Central memory CD4-positive, alpha-beta T cell (primary cell): ENCODE measurements around the gene PDGFA.
"Not testable (repeated sequence)": the region's sequence is repeated elsewhere in the genome, so short reads cannot be mapped to it uniquely, and the experiment has no call there.

Experiments
- DNase-seq: peaks from one replicate; pipeline ENCODE4 v3.0.0; 2022

The PDGFA gene

DNA sequence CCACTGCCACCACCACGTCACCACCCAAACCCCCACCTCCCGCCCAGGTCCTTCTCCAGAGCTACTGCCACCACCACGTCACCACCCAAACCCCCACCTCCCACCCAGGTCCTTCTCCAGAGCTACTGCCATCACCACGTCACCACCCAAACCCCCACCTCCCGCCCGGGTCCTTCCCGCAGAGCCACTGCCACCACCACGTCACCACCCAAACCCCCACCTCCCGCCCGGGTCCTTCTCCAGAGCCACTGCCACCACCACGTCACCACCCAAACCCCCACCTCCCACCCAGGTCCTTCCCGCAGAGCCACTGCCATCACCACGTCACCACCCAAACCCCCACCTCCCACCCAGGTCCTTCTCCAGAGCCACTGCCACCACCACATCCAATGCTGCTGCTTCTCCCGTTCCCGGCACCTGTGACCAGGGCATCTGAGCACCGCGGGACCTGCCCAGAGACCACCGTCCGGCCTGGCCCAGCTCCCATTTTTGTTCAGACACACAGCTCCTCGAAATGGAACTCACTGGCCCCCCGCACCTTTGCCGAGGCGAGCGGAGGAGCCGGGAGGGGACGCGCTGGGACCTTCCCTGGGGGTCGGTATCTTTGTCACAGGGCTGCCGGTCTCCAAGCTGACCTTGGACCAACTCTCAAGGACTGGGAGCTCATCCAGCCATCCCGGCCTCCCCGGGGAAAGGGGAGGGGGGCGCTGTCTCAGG lies 32.7 kb upstream of the PDGFA start:
- not testable (repeated sequence) for DNase-seq

DNA sequence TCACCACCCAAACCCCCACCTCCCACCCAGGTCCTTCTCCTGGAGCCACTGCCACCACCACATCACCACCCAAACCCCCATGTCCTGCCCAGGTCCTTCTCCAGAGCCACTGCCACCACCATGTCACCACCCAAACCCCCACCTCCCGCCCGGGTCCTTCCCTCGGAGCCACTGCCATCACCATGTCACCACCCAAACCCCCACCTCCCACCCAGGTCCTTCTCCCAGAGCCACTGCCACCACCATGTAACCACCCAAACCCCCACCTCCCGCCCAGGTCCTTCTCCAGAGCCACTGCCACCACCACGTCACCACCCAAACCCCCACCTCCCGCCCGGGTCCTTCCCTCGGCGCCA lies 31.9 kb upstream of the PDGFA start:
- not testable (repeated sequence) for DNase-seq

DNA sequence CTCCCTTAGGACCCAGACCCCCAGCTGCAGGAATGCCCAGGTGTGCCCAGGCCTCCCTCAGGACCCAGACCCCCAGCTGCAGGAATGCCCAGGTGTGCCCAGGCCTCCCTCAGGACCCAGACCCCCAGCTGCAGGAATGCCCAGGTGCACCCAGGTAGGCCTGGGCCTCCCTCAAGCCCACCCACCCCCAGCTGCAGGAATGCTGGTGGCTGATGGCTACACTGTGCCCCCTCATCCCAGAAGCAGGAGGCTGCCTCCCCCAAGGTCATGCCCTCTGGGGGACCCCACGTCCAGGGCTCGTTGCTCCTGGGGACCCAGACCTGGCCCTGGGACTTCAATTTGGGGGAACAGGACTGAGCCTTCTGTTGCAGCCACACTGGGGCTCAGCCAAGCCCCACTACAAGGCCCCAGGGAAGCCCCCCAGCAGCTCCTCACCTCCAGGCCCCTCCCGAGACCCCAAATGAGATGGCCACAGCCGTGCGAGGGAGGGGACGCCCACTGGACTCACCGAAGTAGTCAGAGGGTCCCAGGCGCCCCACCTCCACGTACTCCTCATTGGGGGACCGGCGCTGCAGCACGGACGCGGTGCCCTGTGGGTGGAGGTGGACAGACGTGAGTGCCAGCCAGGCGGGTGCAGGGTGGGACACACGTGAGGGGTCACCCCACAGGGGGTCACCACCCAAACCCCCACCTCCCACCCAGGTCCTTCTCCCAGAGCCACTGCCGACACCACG lies 31.4 kb upstream of the PDGFA start:
- DNase-seq: no peak

DNA sequence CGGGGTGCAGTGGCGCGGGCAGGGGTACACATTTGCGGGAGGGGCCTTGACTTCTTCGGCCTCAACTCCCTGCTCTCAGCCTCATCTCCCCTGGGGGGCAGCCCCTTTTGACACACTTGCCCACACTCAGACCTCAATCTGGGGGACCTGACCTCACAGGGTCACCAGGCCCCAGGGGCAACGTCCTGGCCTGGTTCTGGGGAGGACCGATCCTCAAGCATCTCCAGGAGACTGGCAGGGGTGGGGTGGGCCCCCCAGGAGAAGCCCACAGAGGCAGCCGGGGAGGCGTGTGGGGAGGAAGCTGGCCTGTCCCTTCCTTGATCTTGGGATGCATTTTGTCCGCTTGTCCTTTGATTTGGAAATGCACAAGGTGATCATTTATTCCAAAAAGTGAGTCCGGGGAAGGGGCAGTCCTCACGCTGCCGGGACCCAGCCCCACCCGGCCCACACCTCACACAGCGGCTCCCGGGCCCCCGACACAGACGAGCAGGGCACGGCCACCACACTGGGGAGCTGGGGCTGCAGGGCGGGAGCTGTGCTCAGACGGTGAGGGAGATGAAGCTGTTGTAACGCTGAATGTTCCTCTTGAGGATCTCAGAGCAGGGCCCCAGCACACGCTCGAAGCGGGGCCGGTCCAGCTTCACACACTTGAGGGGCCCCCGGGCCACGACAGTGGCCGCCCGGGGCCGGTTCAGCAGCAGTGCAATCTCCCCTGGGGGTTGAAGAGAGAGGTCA lies 30.4 kb upstream of the PDGFA start:
- DNase-seq: no peak

DNA sequence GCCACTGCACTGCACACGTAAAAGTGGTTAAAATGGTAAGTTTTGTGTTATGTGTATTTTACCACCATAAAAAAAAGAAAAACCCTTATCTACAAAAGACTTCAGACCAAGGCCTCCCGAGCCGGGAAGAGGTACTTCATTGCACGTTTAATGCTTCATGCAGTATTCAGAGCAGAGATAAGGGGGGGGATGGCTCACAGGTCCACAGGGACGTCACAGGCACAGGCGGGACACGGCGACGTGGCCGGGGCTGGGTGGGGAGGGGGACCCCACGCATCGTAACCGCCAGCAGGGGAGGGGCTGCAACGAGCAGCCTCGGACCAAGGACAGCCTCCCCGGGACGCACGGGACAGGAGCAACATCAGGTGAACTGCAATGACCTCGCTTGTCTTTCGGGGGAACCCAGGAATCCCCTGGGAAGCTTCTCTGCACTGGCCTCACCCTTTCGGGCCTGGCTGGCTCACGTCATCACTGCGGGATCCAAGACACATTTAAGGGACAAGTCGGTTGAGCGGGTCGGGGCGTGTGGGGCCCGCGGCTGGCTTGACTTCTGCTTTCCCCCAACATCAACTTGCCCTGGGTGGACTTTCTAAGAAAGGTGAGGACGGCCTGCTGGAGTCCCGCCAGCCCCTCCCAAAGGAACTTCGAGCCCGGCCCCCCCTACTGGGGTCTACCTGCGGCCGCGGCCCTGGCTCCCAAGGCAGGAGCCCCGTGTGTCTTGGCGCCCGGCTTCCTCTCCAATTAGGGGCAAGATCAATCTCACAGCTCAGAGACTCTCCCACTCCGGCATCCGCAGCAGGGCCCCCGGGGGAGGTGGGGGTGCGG lies 29.6 kb upstream of the PDGFA start:
- no peak for DNase-seq

DNA sequence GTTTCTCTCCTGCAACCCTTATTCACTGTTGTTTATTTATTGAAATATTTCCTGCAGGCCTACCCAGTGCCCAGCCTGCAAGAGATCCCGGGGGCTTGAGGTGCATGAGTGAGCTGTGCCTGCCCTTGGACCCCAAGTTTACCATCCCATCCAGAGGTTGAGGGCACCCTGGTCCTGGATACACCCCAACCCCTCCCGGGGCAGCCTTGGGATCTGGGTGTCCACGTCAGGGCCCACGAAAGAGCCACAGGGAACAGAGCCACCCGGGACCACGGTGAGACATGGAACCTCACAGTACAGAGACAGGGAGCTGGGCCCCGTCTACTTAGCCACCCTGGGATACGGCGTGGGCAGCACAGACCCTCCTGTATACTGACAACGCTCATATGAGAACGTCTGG lies 28.8 kb upstream of the PDGFA start:
- DNase-seq: no peak

DNA sequence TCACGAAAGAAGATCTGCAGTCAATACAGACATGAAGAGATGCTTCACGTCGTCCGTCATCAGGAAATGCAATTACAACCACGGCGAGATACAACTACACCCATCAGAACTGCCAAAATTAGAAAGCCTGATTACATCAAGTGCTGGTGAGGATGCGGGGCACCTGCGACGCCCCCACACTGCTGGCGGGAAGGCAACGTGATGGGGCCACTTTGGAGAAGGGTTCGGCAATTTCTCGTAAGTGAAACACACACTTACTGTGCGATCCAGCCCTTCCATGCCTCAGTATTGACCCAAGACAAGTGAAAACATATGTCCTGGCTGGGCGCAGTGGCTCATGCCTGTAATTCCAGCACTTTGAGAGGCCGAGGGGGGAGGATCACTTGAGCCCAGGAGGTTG lies 25.8 kb upstream of the PDGFA start:
- DNase-seq: no peak

DNA sequence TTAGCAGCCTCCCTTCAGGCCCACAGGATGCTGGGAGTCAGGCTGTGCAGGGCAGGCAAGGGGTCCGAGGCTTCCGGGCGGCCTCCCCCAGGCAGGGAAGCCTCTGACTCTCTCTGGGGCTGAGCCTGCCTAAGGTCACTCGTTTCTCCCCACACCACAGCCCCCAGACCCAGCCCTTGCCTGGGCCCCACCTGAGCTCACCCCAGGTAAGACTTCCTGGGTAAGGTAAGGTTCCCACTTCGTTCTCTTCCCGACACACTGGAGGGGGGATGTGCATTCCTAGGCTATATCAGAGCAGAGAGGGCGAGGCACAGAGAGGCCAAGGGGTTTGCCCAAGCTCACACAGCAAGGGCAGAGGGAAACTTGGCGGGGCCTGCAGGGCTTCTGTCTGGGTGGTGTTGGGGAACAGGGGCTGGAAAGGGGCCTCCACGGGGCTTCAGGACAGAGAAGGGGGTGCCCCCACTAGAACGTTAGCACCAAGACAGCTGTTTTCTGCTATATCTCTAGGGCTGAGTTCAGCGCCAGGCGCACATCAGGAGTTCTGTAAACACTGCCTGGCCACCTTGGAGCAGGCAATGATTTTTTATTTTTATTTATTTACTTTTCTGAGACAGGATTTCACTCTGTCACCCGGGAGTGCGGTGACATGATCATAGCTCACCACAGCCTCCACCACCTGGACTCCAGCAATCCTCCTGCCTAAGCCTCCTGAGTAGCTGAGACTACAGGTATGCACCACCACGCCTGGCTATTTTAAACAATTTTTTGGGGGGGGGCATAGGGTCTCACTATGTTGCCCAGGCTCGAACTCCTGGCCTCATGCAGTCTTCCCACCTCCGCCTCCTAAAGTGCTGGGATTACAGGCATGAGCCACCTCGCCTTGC lies 24.9 kb upstream of the PDGFA start:
- DNase-seq: no peak

DNA sequence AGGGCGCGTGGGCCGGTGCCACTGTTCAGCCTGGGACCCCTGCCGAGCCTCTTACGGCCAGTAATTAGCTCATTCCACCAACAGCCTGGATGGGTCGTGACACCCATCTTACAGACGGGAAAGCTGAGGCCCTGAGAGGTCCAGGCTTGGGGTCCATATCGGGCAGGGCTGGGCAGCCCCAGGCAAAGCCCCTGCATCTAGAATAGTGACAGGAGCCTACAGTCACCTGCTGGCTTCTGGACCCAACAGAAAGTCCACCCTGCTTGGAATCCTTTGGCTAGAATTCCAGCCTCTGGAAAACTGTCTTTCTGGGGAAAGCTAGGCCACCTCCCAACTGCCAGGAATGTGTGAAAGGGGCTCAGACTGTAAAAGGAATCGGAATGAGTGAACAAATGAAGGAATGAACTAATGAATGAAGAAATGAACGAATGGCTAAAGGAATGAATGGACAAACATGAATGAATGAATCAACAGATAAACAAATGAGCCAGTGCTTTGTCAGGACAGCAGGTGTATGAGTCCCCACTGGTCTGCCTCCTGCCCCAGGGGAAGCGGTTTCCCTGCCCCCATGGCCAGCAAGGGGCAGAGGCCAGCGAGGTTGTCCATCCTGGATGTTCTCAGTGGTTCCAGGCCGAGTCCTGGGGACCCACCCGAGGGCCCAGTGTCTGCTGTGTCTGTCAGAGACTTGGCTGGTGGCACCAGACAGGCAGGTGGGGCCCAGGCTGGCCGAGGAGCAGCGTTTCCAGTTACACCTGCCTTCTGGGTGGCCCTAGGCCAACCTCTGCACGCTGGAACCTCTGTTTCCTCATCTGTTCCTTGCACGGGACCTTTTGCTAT lies 24.1 kb upstream of the PDGFA start:
- no peak for DNase-seq

DNA sequence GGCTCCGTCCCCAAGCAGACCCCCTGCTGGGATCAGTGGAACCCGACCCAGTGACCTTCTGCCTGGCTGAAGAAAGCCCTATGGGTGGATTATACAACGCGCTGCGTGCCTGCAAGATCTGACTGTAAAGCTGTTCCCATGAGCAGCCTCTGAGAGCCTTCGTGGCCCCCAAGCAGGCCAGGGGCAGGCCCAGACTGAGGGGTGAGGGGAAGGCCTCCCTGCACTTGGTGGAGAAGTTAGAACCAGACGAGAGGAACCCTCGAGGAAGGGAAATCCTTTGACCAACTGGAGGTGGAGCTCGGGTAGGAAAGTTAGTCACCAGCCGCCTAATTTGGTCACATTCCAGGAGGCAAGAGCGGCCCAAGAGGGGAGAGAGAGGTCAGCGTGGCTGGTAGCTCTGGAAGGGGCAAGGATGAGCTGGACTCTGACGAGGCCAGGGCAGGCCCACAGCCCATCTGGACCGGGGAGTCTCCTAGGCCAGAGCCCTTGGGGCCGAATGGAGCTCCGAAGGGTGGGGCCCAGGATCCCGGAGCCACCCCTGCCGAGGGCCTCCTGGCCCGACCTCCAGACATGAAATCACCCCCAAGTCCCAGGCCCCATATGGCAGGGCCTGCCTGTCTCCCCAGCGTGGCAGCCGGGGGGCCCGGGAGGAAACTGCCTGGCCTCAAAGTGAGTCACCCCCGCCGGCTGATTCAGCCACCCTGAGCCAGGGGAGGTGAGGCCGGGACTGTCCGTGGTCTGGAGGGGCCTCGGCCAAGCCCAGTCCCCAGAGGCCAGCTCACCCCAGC lies 23.3 kb upstream of the PDGFA start:
- DNase-seq: no peak

DNA sequence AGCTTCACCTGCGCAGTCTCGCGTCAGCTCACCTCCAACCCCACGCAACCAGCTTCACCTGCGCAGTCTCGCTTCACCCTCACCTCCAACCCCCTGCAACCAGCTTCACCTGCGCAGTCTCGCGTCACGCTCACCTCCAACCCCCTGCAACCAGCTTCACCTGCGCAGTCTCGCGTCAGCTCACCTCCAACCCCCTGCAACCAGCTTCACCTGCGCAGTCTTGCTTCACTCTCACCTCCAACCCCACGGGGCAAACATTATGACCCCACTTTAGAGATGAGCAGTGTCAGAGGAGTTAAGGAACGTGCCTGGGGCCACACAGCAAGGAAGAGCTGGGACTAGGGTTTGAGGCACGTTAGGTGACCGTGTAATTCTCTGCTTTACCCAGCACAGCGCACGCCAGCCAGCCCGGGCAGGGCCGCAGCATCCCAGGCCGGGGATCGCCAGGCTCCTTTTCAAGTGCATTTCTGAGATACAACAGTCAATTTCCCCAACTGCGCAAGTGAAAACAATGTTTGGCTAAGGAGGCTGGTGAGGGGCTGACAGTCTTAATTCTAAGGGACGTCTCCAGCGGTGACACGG lies 22.6 kb upstream of the PDGFA start:
- no peak for DNase-seq

DNA sequence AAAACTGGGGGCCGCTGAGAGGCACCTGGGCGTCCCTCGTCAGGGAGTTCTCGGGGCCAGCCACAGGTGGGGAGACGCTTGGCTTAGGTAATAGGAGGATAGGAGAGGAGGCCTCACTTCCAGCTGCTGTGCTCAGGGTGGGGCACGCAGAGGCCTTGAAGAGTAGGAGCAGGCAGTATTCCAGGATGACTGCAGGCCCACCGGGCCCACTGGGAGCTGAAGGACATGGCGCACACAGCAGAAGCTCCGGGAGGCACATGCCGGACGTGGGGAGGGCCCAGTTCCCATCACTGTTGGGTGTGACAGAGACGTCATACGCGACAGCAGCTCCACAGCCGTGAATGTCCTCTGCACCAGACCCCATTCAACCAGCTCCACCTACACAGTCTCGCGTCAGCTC lies 22.0 kb upstream of the PDGFA start:
- DNase-seq: no peak

DNA sequence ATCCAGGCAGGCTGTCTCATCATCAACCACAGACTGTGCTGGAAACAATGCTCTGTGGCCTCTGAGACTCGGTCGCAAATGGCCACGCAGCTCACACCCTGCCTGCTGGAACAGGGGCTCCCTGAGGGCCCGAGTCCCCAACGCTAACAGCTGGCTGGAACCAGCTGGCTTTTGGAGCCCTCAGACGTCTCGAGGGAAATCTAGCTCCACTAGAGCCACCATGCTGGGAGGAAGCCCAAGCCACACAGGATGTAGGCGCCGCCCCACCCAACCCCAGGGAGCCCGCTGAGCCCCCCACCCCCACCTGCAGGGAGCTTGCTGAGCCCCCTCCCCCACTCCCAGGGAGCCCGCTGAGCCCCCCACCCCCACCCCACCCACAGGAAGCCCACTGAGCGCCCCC lies 21.4 kb upstream of the PDGFA start:
- DNase-seq: no peak

DNA sequence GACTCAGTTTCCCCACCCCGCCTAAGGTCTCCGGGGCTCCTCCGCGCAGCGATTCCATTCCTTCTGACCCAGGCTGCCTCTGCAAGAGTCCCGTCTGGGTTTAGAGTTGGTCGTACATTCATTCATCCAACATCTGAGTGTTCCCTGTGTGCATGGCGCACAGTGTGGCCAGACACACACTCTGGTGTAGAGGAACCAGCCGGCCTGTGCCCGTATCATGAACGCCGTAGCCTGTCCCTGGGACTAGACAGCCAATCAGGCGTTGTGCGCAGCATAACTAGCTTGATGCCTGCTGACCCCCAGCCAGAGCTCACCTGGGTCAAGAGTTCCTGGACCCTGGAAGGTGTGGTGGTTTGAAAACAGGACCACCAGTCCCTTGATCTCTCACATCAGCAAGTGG lies 20.9 kb upstream of the PDGFA start:
- DNase-seq: no peak

DNA sequence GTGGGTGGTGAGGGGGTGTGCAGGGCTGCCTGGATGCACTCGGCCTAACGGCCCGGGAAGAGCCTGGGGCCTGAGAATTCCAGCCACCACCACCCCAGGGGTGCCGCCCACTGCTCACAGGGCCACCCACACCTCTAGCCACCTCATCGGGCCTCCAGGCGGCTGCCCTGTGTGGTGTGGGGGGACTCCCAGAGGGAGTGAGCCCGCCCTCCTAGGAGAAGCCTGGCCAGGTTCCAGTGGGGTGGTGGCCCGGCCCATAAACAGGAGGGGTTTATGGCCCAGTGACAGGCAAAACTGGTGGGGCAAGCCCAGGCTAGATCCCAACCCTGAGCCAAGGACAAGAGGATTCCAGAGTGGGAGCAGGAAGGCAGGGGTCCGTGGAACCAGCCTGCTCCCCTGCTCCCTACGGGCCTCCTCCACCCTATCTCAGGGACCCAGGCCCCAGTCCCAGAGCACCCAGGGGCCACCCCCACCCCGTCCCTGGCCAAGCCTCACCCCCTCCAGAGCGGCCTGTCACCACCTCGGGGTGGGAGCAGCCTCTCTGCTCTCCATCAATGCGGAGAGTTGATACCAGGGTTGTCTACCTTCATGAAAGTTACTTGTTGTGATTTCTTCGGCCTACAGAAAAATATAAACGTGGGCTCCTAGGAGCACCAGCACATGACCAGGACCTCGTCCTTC lies 20.2 kb upstream of the PDGFA start:
- no peak for DNase-seq

DNA sequence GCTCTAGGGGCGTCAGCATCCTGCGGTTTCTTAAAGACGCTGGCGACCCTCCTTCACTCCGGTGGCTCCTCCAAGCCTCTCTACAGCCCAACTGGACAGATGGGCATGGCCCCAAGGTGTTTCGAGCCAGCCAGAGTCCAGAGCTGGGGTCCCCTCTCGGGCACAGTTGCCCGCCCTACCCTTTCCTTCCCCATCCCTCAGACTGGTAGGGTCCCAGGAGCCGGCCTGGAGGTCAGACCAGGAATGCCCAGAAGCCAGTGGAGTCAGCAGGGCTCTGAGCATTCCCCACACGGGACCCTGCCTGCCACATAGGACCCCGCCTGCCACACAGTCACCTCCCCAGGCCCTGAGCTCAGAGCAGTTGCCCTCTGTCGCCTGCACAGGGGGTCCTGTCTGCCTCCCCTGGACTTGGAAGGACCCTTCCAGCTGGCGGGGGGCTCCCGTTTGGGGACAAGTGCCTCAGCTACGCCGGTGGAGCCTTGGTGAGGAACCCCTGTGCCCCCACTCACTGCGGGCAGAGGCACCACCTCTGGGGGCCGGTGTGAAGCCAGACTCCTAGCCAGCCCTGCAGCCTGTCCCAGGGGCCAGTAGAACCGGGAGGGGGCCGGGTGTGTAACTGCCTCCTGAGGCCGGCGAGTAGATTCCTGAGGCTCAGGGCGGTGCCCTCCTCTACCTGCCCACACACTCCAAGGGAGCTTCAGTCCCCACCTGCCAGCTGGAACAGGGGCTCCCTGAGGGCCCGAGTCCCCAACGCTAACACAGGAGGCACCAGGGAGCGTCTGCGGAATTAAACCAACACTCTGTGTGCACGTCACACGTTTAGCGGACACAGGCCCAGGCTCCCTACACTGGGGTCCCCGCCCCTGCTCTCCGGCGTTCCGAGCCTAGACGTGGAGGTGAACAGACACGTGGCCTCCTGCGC lies 19.4 kb upstream of the PDGFA start:
- DNase-seq: no peak

DNA sequence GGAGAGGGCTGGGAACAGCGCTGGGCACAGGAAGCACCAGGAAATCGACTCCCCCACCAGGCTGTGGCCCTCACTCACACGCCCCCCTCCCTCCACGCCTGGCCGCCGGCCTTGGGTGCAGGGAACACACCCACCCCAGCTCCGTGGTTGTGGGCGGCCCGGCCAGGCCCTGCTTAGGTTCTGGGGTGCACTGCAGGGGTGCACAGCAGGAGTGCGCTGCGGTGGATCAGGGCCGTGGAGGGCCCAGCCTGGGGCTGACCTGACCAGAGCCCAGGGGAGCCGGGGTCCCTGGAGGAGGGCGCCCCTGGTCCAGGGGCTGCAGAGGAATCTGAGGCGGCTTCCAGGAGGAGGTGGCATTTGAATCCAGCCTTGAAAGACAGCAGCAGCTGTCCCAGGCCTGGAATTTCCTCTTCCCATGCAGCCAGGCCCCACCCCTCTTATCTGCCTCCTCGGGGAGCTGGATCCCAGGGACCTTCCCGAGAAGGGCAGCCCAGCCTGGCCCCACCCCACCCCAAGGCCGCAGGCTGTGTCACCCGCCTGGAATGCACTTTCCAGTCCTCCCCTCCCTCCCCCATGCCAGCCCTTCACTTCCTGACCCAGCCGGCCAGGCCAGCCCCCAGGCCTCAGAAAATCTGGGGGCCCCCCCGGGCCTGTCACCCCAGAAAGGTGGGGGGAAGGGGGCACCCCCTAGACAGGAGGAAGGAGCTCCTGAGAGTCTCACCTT lies 18.4 kb upstream of the PDGFA start:
- DNase-seq: no peak
